Activated CD4-positive, alpha-beta T cell treated with anti-CD3 and anti-CD28 coated beads, Interleukin-2, amount 10 ng/mL, durations not matched to agents 7 days and 5 days (primary cell): Measurements from ENCODE around the gene SPATA24. TPM values are rescaled to one million over a fixed set of nuclear protein-coding genes. Genes with fewer than 3 reads are reported as not detected.

Source experiments
- CTCF ChIA-PET: fragments of 350-600 bp; sonication (Branson Sonifier 250); formaldehyde crosslinking; loops from one replicate; lab custom pipeline; 2021; ENCODE audit warnings: antibody characterized with exemption; lab: Charles Lee
- POLR2A ChIA-PET: fragments of 350-600 bp; sonication (Branson Sonifier 250); formaldehyde crosslinking; loops from one replicate; lab custom pipeline; 2021; ENCODE audit warnings: antibody characterized with exemption; lab: Charles Lee
- DNase-seq: peaks from one replicate; pipeline ENCODE4 v3.0.0-alpha.2; 2020
- H3K27ac Mint-ChIP-seq: one replicate; pipeline ENCODE4 v1.8.0; 2021; ENCODE audit warnings: mild to moderate bottlenecking, moderate library complexity, mixed read lengths
- H3K27me3 Mint-ChIP-seq: one replicate; pipeline ENCODE4 v1.8.0; 2021; ENCODE audit warnings: mixed read lengths
- H3K36me3 Mint-ChIP-seq: one replicate; pipeline ENCODE4 v1.8.0; 2021; ENCODE audit warnings: low read depth, mixed read lengths
- H3K4me1 Mint-ChIP-seq: one replicate; pipeline ENCODE4 v1.8.0; 2021; ENCODE audit warnings: mixed read lengths
- H3K4me3 Mint-ChIP-seq: one replicate; pipeline ENCODE4 v1.8.0; 2021; ENCODE audit warnings: mild to moderate bottlenecking, moderate library complexity, mixed read lengths
- H3K9me3 Mint-ChIP-seq: one replicate; pipeline ENCODE4 v1.8.0; 2021; ENCODE audit warnings: mixed read lengths
- total RNA-seq, 2 experiments: library from RNA; stranded (reverse); gene quantifications; one replicate each; pipeline ENCODE4 v1.2.3, GENCODE V29; 2021

SPATA24 gene
- total RNA-seq, 2 experiments from 2014 or later, result 5.5 to 7.2 TPM

- DNase-seq, result no peak
These were observed 27.8 kb upstream of the SPATA24 start for GRCh38 chr5:139431706-139432105.

GRCh38 chr5:139430015-139430414 is 26.1 kb upstream of the SPATA24 start:
- H3K27me3 Mint-ChIP-seq, result no peaks in the 10 kb centered on the region
- ChIA-PET POLR2A (no interaction called here), CTCF (interaction anchor here (0.6 to 3.0 kb wide), 8 partner anchors 8 to 171 kb away, joined by 3 to 15 read pairs (median 4); partner anchors contain the start of genes DNAJC18 and STING1)
- DNase-seq, result no peak
- no peak overlapping the region for H3K4me3 Mint-ChIP-seq
- no peak overlapping the region for H3K27ac Mint-ChIP-seq
- H3K9me3 Mint-ChIP-seq, result no peaks in the 10 kb centered on the region
- H3K4me1 Mint-ChIP-seq, result peaks cover 9% of the 10 kb centered on the region
- H3K36me3 Mint-ChIP-seq, result peaks cover 6% of the 10 kb centered on the region

More at GRCh38 chr5:139431706-139432105, 27.8 kb upstream of the SPATA24 start:
- CTCF ChIA-PET, result interaction anchor here (0.8 to 3.1 kb wide), 4 partner anchors 9 to 67 kb away, joined by 3 to 8 read pairs (median 6); no protein-coding TSS in a partner anchor
- H3K9me3 Mint-ChIP-seq, result no peaks in the 10 kb centered on the region
- H3K4me1 Mint-ChIP-seq, result peaks cover 9% of the 10 kb centered on the region
- POLR2A ChIA-PET, result no interaction called here
- H3K4me3 Mint-ChIP-seq, result no peak overlapping the region
- H3K27me3 Mint-ChIP-seq, result no peaks in the 10 kb centered on the region
- H3K36me3 Mint-ChIP-seq, result peaks cover 6% of the 10 kb centered on the region
- H3K27ac Mint-ChIP-seq, result no peak overlapping the region

- ChIA-PET POLR2A (no interaction called here), CTCF (interaction anchor here (0.5 to 9.4 kb wide), 6 partner anchors 10 to 285 kb away, joined by 3 to 170 read pairs (median 4); partner anchors contain the start of gene DNAJC18)
- Mint-ChIP-seq H3K36me3 (peaks cover 15% of the 10 kb centered on the region), H3K4me3 (no peak overlapping the region), H3K27ac (no peak overlapping the region), H3K4me1 (peaks cover 19% of the 10 kb centered on the region), H3K27me3 (no peaks in the 10 kb centered on the region), H3K9me3 (no peaks in the 10 kb centered on the region)
- no peak for DNase-seq
These were observed 22.5 kb upstream of the SPATA24 start for GRCh38 chr5:139426203-139426885.

GRCh38 chr5:139425497-139425896 is 21.6 kb upstream of the SPATA24 start:
- Mint-ChIP-seq H3K27me3 (no peaks in the 10 kb centered on the region), H3K36me3 (peaks cover 15% of the 10 kb centered on the region), H3K9me3 (no peaks in the 10 kb centered on the region), H3K27ac (no peak overlapping the region), H3K4me3 (no peak overlapping the region), H3K4me1 (peaks cover 19% of the 10 kb centered on the region)
- ChIA-PET POLR2A (no interaction called here), CTCF (interaction anchor here (0.6 to 9.4 kb wide), 5 partner anchors 9 to 284 kb away, joined by 3 to 170 read pairs (median 5); partner anchors contain the start of gene DNAJC18)
- no peak for DNase-seq

- H3K27me3 Mint-ChIP-seq, result no peaks in the 10 kb centered on the region
- H3K4me3 Mint-ChIP-seq, result no peak overlapping the region
- peak; percentile 77 for DNase-seq
- peaks cover 12% of the 10 kb centered on the region for H3K36me3 Mint-ChIP-seq
- ChIA-PET CTCF (interaction anchor here (0.7 to 9.4 kb wide), 39 partner anchors 8 to 1068 kb away, joined by 3 to 170 read pairs (median 4); partner anchors contain the start of genes DNAJC18, SLC23A1, SPATA24 and STING1), POLR2A (interaction anchor here (0.6 kb wide), 1 partner anchor 76 kb away, joined by 4 read pairs; no protein-coding TSS in a partner anchor)
- no peaks in the 10 kb centered on the region for H3K9me3 Mint-ChIP-seq
- H3K27ac Mint-ChIP-seq, result no peak overlapping the region
- H3K4me1 Mint-ChIP-seq, result peaks cover 26% of the 10 kb centered on the region
These were observed 18.5 kb upstream of the SPATA24 start for GRCh38 chr5:139422307-139422893.

GRCh38 chr5:139419226-139420192 is 15.6 kb upstream of the SPATA24 start:
- no peak for DNase-seq
- CTCF ChIA-PET, result interaction anchor here (0.8 to 9.4 kb wide), 13 partner anchors 9 to 248 kb away, joined by 3 to 170 read pairs (median 4); partner anchors contain the start of genes DNAJC18, SPATA24, STING1 and UBE2D2
- peaks cover 15% of the 10 kb centered on the region for H3K36me3 Mint-ChIP-seq
- no peak overlapping the region for H3K27ac Mint-ChIP-seq
- H3K27me3 Mint-ChIP-seq, result no peaks in the 10 kb centered on the region
- H3K9me3 Mint-ChIP-seq, result no peaks in the 10 kb centered on the region
- peaks cover 45% of the 10 kb centered on the region for H3K4me1 Mint-ChIP-seq
- POLR2A ChIA-PET, result no interaction called here
- H3K4me3 Mint-ChIP-seq, result no peak overlapping the region

GRCh38 chr5:139418793-139419192 is 14.9 kb upstream of the SPATA24 start:
- H3K36me3 Mint-ChIP-seq, result peaks cover 11% of the 10 kb centered on the region
- H3K4me3 Mint-ChIP-seq, result no peak overlapping the region
- ChIA-PET CTCF (interaction anchor here (0.8 to 9.4 kb wide), 6 partner anchors 9 to 249 kb away, joined by 3 to 170 read pairs (median 6); partner anchors contain the start of gene SPATA24), POLR2A (no interaction called here)
- no peaks in the 10 kb centered on the region for H3K27me3 Mint-ChIP-seq
- H3K9me3 Mint-ChIP-seq, result no peaks in the 10 kb centered on the region
- no peak for DNase-seq
- peaks cover 49% of the 10 kb centered on the region for H3K4me1 Mint-ChIP-seq
- no peak overlapping the region for H3K27ac Mint-ChIP-seq

GRCh38 chr5:139417214-139417613 is 13.3 kb upstream of the SPATA24 start:
- no peak overlapping the region for H3K4me3 Mint-ChIP-seq
- H3K27me3 Mint-ChIP-seq, result no peaks in the 10 kb centered on the region
- no peaks in the 10 kb centered on the region for H3K9me3 Mint-ChIP-seq
- no peak overlapping the region for H3K27ac Mint-ChIP-seq
- H3K36me3 Mint-ChIP-seq, result peaks cover 6% of the 10 kb centered on the region
- ChIA-PET POLR2A (no interaction called here), CTCF (interaction anchor here (0.7 to 9.4 kb wide), 6 partner anchors 8 to 788 kb away, joined by 3 to 170 read pairs (median 7); no protein-coding TSS in a partner anchor)
- no peak for DNase-seq
- H3K4me1 Mint-ChIP-seq, result peaks cover 59% of the 10 kb centered on the region

- POLR2A ChIA-PET, result interaction anchor here (1.0 kb wide), 1 partner anchor 66 kb away, joined by 3 read pairs; the partner anchor contains the start of gene STING1
- no peak for DNase-seq
- Mint-ChIP-seq H3K9me3 (no peaks in the 10 kb centered on the region), H3K4me1 (peaks cover 58% of the 10 kb centered on the region), H3K27me3 (no peaks in the 10 kb centered on the region), H3K36me3 (peaks cover 5% of the 10 kb centered on the region), H3K27ac (peak overlapping the region; percentile 69), H3K4me3 (no peak overlapping the region)
- CTCF ChIA-PET, result interaction anchor here (0.9 to 2.0 kb wide), 7 partner anchors 9 to 96 kb away, joined by 3 to 11 read pairs (median 4); partner anchors contain the start of gene STING1
These were observed 12.8 kb upstream of the SPATA24 start for GRCh38 chr5:139416651-139417050.

GRCh38 chr5:139415869-139416268 is 12.0 kb upstream of the SPATA24 start:
- POLR2A ChIA-PET, result interaction anchor here (1.0 kb wide), 1 partner anchor 67 kb away, joined by 3 read pairs; the partner anchor contains the start of gene STING1
- CTCF ChIA-PET, result interaction anchor here (0.6 to 2.0 kb wide), 11 partner anchors 9 to 97 kb away, joined by 3 to 11 read pairs (median 4); partner anchors contain the start of genes SPATA24 and STING1
- Mint-ChIP-seq H3K4me1 (peaks cover 58% of the 10 kb centered on the region), H3K36me3 (peaks cover 5% of the 10 kb centered on the region), H3K27ac (peak overlapping the region; percentile 76), H3K4me3 (peak overlapping the region; percentile 26), H3K9me3 (no peaks in the 10 kb centered on the region), H3K27me3 (no peaks in the 10 kb centered on the region)
- DNase-seq, result no peak

GRCh38 chr5:139415221-139415861 is 11.5 kb upstream of the SPATA24 start:
- DNase-seq, result peak; percentile 40
- Mint-ChIP-seq H3K27ac (peak overlapping the region; percentile 76), H3K27me3 (no peaks in the 10 kb centered on the region), H3K4me3 (peak overlapping the region; percentile 26), H3K4me1 (peaks cover 58% of the 10 kb centered on the region), H3K36me3 (peaks cover 5% of the 10 kb centered on the region), H3K9me3 (no peaks in the 10 kb centered on the region)
- ChIA-PET CTCF (interaction anchor here (0.6 to 2.0 kb wide), 11 partner anchors 7 to 98 kb away, joined by 3 to 11 read pairs (median 4); partner anchors contain the start of genes SPATA24 and STING1), POLR2A (interaction anchor here (1.0 kb wide), 1 partner anchor 67 kb away, joined by 3 read pairs; the partner anchor contains the start of gene STING1)
